ENCODE data around the gene RPL13A. TPM values are rescaled to one million over a fixed set of nuclear protein-coding genes. Genes with fewer than 3 reads are reported as not detected.
A peak's percentile ranks its signal among the peaks of the same experiment; 100 is the strongest.

The RPL13A gene
- total RNA-seq, 6 experiments from 2014 or later, result 2,015 to 2,373 (median 2,179) TPM

- Mint-ChIP-seq H3K4me1 (ENCODE audit: low read depth) (peaks cover 14% of the 10 kb centered on the region), H3K9me3 (no peaks in the 10 kb centered on the region), H3K27me3 (ENCODE audit: insufficient read depth) (peaks cover 9% of the 10 kb centered on the region), H3K27ac (peak overlapping the region; percentile 17; the same call in 1 of the 2 replicates), H3K4me3 (no peak overlapping the region), H3K36me3 (ENCODE audit: low read depth) (peaks cover 21% of the 10 kb centered on the region; the same call in 1 of the 2 replicates)
- TF ChIP-seq CTCF (IDR thresholded peaks at IDR 0.05), result no peak
- DNase-seq, result no peak
Measured at GRCh38 chr19:49534632-49535385, 47.4 kb downstream of the RPL13A start.

DNA sequence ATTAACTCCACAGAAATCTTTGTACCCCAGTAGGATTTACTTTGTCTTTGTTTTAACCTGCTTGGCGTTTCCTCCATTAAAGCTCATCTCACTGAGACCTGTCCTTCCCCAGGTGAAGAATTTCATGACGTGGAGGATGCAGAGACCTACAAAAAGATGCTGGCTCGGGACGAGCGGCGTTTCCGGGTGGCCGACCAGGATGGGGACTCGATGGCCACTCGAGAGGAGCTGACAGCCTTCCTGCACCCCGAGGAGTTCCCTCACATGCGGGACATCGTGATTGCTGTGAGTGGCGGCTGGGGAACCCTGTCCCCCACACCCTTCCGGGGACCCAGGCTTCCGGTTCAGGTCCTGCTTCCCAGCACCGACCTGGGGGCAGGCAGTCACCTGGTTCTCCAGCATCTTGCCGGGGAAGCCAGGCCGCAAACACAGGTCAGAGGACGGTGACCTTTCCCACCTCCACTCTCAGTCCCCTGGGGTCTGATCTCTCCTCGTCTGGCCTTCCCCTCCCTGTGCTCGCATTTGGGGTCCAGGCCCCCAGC is 49.6 kb downstream of the RPL13A start:
- no peak overlapping the region for H3K27ac Mint-ChIP-seq

GRCh38 chr19:49538643-49539042 is 51.2 kb downstream of the RPL13A start:
- Mint-ChIP-seq H3K36me3 (ENCODE audit: low read depth) (peaks cover 17% of the 10 kb centered on the region; the same call in 1 of the 2 replicates), H3K27me3 (ENCODE audit: insufficient read depth) (peaks cover 4% of the 10 kb centered on the region; the same call in 1 of the 2 replicates), H3K4me3 (no peak overlapping the region), H3K27ac (no peak overlapping the region), H3K4me1 (ENCODE audit: low read depth) (peaks cover 5% of the 10 kb centered on the region; the same call in 1 of the 2 replicates), H3K9me3 (no peaks in the 10 kb centered on the region)
- DNase-seq, result no peak
- no peak for TF ChIP-seq CTCF (IDR thresholded peaks at IDR 0.05)

More for the DNA sequence above, 49.6 kb downstream of the RPL13A start:
- DNase-seq, result no peak
- no peak for TF ChIP-seq CTCF (IDR thresholded peaks at IDR 0.05)
- Mint-ChIP-seq H3K36me3 (ENCODE audit: low read depth) (peaks cover 17% of the 10 kb centered on the region; the same call in 1 of the 2 replicates), H3K9me3 (no peaks in the 10 kb centered on the region), H3K4me1 (ENCODE audit: low read depth) (peaks cover 14% of the 10 kb centered on the region), H3K4me3 (no peak overlapping the region), H3K27me3 (ENCODE audit: insufficient read depth) (peaks cover 9% of the 10 kb centered on the region)

GRCh38 chr19:49539192-49539952 is 52.0 kb downstream of the RPL13A start:
- DNase-seq, result no peak
- Mint-ChIP-seq H3K27ac (no peak overlapping the region), H3K9me3 (no peaks in the 10 kb centered on the region), H3K27me3 (ENCODE audit: insufficient read depth) (peaks cover 1% of the 10 kb centered on the region; the same call in 1 of the 2 replicates), H3K36me3 (ENCODE audit: low read depth) (peaks cover 15% of the 10 kb centered on the region; the same call in 1 of the 2 replicates), H3K4me3 (no peak overlapping the region), H3K4me1 (ENCODE audit: low read depth) (peaks cover 4% of the 10 kb centered on the region; the same call in 1 of the 2 replicates)
- no peak for TF ChIP-seq CTCF (IDR thresholded peaks at IDR 0.05)

Small RNA genes lying within 50 kb of the gene (microRNA-seq; reads per million reads assigned to microRNA genes)
- gene MIR150, result not detected

Other genes starting within 250 kb of the RPL13A start
- under 1 TPM in 5 of 6 experiments, not detected in 1; 0.26 to 0.53 (median 0.40) TPM for gene SLC6A16, start 162.4 kb upstream of the RPL13A start, total RNA-seq (2021; fragmentation: NEBNext Ultra II Directional; extraction: Animal tissue kit (Norgen Biotek cat#: 25700))
- not detected for gene CD37, start 152.2 kb upstream of the RPL13A start, total RNA-seq (2021; fragmentation: NEBNext Ultra II Directional; extraction: Animal tissue kit (Norgen Biotek cat#: 25700))
- 10 to 100 TPM; 16.5 to 23.1 (median 20.8) TPM for gene TEAD2, start 125.2 kb upstream of the RPL13A start, total RNA-seq (2021; fragmentation: NEBNext Ultra II Directional; extraction: Animal tissue kit (Norgen Biotek cat#: 25700))
- gene DKKL1, start 123.7 kb upstream of the RPL13A start, total RNA-seq (2021; fragmentation: NEBNext Ultra II Directional; extraction: Animal tissue kit (Norgen Biotek cat#: 25700)), result not detected
- not detected for gene KASH5, start 99.4 kb upstream of the RPL13A start, total RNA-seq (2021; fragmentation: NEBNext Ultra II Directional; extraction: Animal tissue kit (Norgen Biotek cat#: 25700))
- gene PTH2, start 64.2 kb upstream of the RPL13A start, total RNA-seq (2021; fragmentation: NEBNext Ultra II Directional; extraction: Animal tissue kit (Norgen Biotek cat#: 25700)), result not detected
- not detected for gene GFY, start 62.2 kb upstream of the RPL13A start, total RNA-seq (2021; fragmentation: NEBNext Ultra II Directional; extraction: Animal tissue kit (Norgen Biotek cat#: 25700))
- under 1 TPM in 5 of 6 experiments, not detected in 1; 0.05 to 0.17 (median 0.09) TPM for gene SLC17A7, start 46.1 kb upstream of the RPL13A start, total RNA-seq (2021; fragmentation: NEBNext Ultra II Directional; extraction: Animal tissue kit (Norgen Biotek cat#: 25700))
- 10 to 100 TPM; 55.8 to 65.6 (median 57.5) TPM for gene PIH1D1, start 35.8 kb upstream of the RPL13A start, total RNA-seq (2021; fragmentation: NEBNext Ultra II Directional; extraction: Animal tissue kit (Norgen Biotek cat#: 25700))
- gene ALDH16A1, start 34.4 kb upstream of the RPL13A start, total RNA-seq (2021; fragmentation: NEBNext Ultra II Directional; extraction: Animal tissue kit (Norgen Biotek cat#: 25700)), result 10 to 100 TPM; 13.9 to 23.0 (median 19.8) TPM
- gene FLT3LG, start 13.4 kb upstream of the RPL13A start, total RNA-seq (2021; fragmentation: NEBNext Ultra II Directional; extraction: Animal tissue kit (Norgen Biotek cat#: 25700)), result 10 to 100 TPM in 2 of 6 experiments, 1 to 10 TPM in 4; 4.9 to 12.5 (median 9.4) TPM
- gene RPS11, start 8.8 kb downstream of the RPL13A start, total RNA-seq (2021; fragmentation: NEBNext Ultra II Directional; extraction: Animal tissue kit (Norgen Biotek cat#: 25700)), result 1,000 to 10,000 TPM; 1,343 to 1,545 (median 1,429) TPM
- gene FCGRT, start 25.1 kb downstream of the RPL13A start, total RNA-seq (2021; fragmentation: NEBNext Ultra II Directional; extraction: Animal tissue kit (Norgen Biotek cat#: 25700)), result 10 to 100 TPM; 33.2 to 39.3 (median 37.4) TPM
- 100 to 1,000 TPM; 117 to 316 (median 287) TPM for gene RCN3, start 40.4 kb downstream of the RPL13A start, total RNA-seq (2021; fragmentation: NEBNext Ultra II Directional; extraction: Animal tissue kit (Norgen Biotek cat#: 25700))
- 10 to 100 TPM; 66.0 to 79.7 (median 72.4) TPM for gene NOSIP, start 92.9 kb downstream of the RPL13A start, total RNA-seq (2021; fragmentation: NEBNext Ultra II Directional; extraction: Animal tissue kit (Norgen Biotek cat#: 25700))
- gene PRRG2, start 93.7 kb downstream of the RPL13A start, total RNA-seq (2021; fragmentation: NEBNext Ultra II Directional; extraction: Animal tissue kit (Norgen Biotek cat#: 25700)), result under 1 TPM; 0.33 to 0.69 (median 0.42) TPM
- gene PRR12, start 103.6 kb downstream of the RPL13A start, total RNA-seq (2021; fragmentation: NEBNext Ultra II Directional; extraction: Animal tissue kit (Norgen Biotek cat#: 25700)), result 10 to 100 TPM; 23.3 to 26.2 (median 24.3) TPM
- gene RRAS, start 152.5 kb downstream of the RPL13A start, total RNA-seq (2021; fragmentation: NEBNext Ultra II Directional; extraction: Animal tissue kit (Norgen Biotek cat#: 25700)), result 100 to 1,000 TPM; 130 to 162 (median 133) TPM
- 100 to 1,000 TPM; 112 to 134 (median 121) TPM for gene SCAF1, start 154.6 kb downstream of the RPL13A start, total RNA-seq (2021; fragmentation: NEBNext Ultra II Directional; extraction: Animal tissue kit (Norgen Biotek cat#: 25700))
- 10 to 100 TPM; 55.5 to 72.8 (median 58.7) TPM for gene IRF3, start 178.2 kb downstream of the RPL13A start, total RNA-seq (2021; fragmentation: NEBNext Ultra II Directional; extraction: Animal tissue kit (Norgen Biotek cat#: 25700))
- 10 to 100 TPM; 23.9 to 34.2 (median 33.4) TPM for gene BCL2L12, start 178.3 kb downstream of the RPL13A start, total RNA-seq (2021; fragmentation: NEBNext Ultra II Directional; extraction: Animal tissue kit (Norgen Biotek cat#: 25700))
- gene PRMT1, start 189.7 kb downstream of the RPL13A start, total RNA-seq (2021; fragmentation: NEBNext Ultra II Directional; extraction: Animal tissue kit (Norgen Biotek cat#: 25700)), result 100 to 1,000 TPM; 209 to 226 (median 217) TPM
- gene ADM5, start 202.0 kb downstream of the RPL13A start, total RNA-seq (2021; fragmentation: NEBNext Ultra II Directional; extraction: Animal tissue kit (Norgen Biotek cat#: 25700)), result under 1 TPM; 0.74 to 0.99 (median 0.87) TPM
- gene CPT1C, start 203.5 kb downstream of the RPL13A start, total RNA-seq (2021; fragmentation: NEBNext Ultra II Directional; extraction: Animal tissue kit (Norgen Biotek cat#: 25700)), result 10 to 100 TPM; 32.7 to 42.6 (median 36.4) TPM

Measured in HFFc6 (cell line).